LNCAP (cell line): ENCODE data around the gene NAT14.

Experiments used
- CTCF ChIP-seq: fragments of 450-650 bp; IDR thresholded peaks from 2 replicates; pipeline ENCODE4 v1.5.1; 2017; ENCODE audit warnings: mild to moderate bottlenecking

NAT14 gene

GRCh38 chr19:55494172-55494761 lies 9.3 kb downstream of the NAT14 start:
- TF ChIP-seq CTCF, result no peak

- no peak for TF ChIP-seq CTCF
Observed at GRCh38 chr19:55495646-55496349, 10.8 kb downstream of the NAT14 start.

GRCh38 chr19:55497763-55498162 lies 12.8 kb downstream of the NAT14 start:
- no peak for TF ChIP-seq CTCF

- TF ChIP-seq CTCF, result no peak
Observed at GRCh38 chr19:55498246-55498840, 13.4 kb downstream of the NAT14 start.

- TF ChIP-seq CTCF, result no peak
Observed at GRCh38 chr19:55500368-55500952, 15.5 kb downstream of the NAT14 start.

- TF ChIP-seq CTCF, result no peak
Observed at GRCh38 chr19:55502197-55502952, 17.4 kb downstream of the NAT14 start.

GRCh38 chr19:55503157-55503501 lies 18.1 kb downstream of the NAT14 start:
- TF ChIP-seq CTCF, result no peak
